GM19397 (cell line): Measurements from ENCODE around the gene FOCAD.

Experiments used
- ATAC-seq: cut with Tn5 transposase; IDR thresholded peaks from one replicate; pipeline ENCODE4 v1.9.1; 2021; ENCODE audit warnings: mild to moderate bottlenecking, moderate library complexity; ENCODE audit not compliant: unreplicated experiment

FOCAD gene

DNA sequence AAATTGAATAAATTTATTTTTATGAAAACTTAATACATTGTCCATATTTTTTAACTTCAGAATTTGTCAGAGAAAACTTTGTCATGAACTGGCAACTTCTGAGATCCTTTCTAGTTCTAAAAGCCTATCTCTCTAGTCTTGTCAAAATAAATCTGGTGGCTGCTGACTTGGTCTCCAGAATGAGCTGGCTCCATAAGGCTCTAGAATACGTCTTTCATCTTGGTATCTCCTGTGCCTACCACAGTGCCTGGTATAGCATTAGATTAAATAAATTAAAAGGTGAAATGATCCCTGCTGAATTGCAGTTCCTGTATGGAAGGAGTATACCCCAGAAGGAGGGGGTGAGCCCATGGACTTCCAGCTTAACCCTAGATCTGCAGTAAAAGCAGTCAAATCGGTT lies 2.6 kb upstream of the FOCAD start:
- ATAC-seq = no peak

DNA sequence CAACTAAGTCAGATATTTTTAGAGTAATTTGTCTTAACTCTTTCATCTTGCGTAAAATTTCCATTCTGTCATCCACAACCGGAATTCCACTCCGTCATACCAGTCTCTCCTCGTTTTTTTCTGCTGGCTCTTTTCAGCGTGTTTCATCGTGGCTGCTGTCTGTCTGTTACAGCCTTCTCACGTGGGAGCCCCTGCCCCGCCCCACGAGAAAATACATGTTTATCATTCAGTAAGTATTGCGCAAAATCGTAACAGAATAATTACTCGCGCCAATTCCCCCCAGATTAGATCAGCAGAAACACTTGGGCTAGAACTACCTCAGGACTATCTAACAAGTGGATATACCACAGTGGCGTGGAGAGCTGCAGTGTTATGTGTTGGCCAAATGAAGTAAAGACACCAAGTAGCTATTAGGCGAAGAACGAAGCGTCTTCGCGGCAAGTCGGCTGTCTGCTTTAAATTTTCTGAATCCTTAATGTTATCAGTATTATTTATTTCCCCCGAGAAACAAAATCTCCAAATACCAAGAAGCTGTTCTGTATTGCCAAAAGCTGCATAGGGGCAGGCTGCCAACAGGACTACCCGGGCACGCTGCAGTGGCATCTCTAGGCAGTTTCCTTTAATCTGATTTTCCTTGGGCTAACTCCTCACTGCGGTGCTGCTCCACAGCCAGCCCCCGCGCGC lies 566 bp upstream of the FOCAD start:
- ATAC-seq = peak; percentile 4

DNA sequence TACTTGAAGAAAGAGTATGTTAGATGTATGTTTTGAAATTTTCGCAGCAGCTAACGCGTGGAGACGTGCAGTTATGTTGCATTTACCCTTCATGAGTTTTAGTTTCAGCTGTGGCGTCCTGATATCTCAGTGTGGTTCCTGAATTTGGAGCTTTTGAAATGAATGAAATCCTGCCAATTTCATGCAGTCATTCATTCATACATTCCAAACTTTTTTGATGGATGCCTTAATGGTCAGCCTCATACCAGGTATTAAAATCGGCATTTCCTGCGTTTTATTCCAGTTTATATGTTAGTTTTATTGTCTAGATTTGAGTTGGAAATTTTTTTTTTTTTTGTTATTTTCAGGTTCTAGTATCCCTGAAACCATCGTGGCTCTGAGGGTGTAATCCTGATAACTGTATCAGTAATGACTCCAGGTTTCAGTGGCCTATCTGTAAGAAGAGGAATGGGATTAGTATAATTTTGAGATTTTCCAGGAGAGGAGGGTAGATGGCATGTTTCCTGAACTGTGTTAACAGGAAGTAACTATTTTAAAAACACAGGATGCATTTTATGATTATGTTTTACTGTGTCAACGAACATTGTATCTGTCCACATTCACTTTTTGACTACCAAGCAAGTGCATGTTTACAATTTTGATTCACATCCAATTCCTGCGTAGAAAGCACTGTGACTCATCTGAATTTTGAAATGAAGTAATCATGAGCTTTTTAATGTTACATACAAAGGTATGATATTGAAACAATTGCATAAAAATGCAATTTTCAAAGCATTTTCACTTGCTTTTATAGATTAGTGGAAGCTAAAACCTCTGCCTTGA lies 1.0 kb downstream of the FOCAD start:
- no peak for ATAC-seq

DNA sequence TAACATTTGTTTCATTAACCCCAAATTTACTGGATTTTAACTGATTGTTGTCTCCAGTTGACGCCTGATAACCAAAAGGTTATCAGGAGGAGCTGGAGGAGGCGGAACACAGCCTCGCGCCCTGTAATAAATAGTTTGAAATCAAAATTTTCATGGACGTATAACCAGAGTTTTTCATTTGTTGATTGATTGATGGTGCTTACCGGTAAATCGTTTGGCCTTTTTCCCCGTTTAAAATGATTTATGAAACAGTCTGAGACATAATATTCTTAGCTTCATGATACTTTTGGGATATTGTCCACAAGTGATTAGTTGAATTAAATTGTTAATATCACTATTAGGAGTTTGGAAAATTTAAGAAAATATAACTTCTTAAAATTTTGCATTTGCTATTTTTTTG lies 1.7 kb downstream of the FOCAD start:
- no peak for ATAC-seq

DNA sequence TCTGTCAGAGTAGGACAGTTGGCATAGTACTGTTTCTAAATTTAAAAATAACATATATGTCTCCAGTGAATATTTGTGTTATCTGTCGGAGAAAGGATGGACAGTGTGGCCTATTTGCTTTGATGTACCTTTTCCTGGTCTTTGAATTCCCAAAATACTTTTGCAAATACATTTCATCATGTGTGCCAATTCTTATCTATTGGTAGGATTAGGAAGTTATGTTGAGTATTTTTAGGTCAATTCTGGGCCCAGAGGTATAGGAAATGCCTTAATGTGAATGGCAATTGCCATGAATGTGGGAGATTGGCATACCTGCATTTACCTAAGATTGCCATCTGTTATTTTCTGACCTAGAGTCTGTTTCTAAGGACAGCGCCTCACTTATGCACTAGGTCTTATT lies 5.8 kb downstream of the FOCAD start:
- no peak for ATAC-seq

DNA sequence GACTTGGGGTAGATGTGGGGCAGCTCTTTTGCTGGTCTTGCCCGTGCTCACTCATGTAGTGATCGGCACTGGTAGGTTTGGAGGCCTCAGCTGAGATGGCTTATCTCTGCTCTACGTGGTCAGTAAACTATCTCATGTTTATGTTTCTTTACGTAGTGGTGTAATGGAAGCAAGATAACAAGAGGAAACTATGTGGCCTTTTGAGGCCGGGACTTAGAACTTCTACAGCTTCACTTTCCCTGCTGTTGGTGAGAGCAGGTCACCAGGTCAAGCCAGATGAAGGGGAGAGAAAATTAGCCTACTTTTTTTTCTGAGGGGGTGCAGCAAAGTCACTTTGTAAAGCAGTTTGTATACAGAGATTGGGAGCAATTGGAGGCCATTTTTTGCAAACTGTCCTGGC lies 8.5 kb downstream of the FOCAD start:
- no peak for ATAC-seq

DNA sequence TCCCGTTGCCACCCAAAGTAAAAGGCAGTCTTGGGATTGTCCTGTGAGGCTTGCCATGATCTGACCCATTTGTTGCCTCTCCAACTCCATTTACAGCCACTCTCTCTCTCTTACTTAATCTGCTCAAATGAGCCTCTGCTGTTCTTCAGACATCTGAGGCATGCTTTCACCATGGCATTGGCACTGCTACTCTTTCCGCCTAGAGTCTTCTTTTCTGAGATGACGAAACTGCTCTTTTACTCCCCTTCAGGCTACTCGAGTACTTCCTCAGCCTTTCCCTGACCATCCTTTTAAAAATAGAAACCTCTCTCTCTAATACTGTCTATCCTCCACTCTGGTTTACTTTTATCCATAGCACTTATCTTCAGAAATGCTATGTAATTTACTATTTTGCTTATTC lies 9.0 kb downstream of the FOCAD start:
- ATAC-seq = no peak

DNA sequence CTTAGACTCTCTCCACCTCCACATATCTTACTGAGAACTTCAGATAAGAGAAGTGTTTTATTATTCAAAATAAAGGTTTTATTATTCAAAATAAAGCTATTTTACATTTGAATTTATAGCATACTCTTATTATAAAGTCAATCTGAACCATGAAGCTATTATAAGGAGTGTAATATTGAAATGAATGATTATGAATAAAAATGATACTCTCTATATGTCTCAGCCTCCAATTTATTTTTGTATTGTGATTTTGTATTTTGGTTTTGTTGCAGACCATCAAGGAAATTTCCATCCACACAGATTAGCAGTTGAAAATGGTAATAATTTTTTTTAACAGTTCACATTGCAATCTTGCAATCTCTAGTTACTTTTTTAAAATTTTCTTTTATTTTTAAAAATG lies 10.2 kb downstream of the FOCAD start:
- ATAC-seq = no peak

DNA sequence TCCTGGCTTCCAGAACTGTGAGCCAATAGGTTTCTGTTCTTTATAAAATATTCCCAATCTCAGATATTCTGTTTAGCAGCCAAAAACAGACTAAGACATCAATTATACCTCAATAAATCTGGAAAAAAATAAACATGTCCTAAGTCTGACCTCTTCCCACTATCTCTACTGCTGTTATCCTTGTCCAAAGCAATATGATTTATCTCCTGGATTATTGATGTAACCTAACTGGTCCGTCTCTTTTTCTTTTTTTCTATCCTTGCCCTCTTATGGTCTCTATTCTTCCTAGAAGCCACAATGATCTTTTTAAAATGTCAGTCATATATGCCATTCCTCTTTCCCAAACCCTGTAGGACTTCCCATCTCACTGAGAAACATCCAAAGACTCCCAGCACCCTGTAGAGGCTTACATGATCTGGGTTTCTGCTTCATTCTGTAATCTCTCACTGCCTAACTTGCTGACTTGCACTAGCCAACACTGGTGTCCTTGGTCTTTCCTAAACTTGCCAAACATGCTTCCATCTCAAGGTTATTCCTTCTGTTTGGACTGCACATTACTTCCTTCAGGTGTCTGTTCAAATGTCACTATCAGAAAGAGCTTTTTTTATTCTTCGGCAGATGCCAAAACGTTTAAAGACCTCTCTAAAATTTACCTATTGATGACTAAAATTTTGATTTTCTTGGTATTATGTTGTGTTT lies 13.1 kb downstream of the FOCAD start:
- ATAC-seq = no peak

DNA sequence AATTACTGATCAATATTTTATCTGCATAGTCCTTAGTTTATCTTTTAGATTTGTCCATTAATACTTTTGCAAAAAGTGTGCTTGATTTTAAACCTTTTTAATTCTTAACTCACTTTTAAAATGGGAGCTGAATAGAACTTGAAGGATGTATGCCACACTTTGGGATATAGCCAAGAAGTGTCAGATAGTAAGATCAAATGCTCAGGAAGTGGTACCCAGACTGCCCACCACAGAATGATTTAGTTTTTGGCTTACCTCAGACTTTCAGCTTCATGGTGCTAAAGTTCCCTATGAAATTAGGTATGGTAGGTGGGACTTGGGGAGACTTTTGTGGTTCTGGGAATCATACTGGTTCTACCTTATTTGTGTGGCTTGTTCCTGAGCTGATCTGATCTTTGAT lies 14.7 kb downstream of the FOCAD start:
- no peak for ATAC-seq

DNA sequence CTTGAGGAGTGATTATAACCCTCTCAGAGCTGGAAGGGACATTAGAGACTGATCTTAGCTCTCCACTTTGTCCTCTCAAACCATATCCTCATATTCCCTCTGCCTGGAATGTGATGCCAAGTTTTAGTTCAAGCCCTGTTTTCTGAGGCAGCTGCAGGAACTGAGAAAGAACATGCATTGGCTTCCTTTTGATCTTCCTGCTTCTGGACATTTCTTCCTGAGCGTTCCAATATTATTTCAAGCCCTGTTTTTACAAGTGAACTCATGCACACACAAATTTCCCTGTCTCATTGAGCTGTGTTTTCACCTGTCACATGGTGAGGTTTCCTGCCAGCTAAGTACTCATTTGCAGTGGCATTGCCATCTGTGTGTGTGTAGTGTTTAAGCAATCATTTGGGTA lies 17.0 kb downstream of the FOCAD start:
- no peak for ATAC-seq

DNA sequence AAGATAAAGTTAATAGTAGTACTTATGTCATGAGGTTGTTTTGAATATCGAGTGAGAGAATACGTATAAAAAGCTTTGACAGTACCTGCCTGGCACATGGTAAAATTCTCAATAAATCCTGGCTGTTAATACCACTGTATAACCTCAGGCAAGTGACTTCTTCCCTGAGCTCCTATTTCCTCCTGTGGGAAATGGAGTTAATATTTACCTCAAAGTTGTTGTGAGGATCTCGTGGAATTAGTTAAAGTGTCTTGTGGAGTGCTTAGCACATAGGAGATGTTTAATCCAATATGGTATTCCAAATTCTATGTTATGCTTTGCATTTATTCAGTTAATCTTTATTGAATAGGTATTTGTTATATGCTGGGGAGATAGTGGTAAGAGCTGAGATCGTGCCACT lies 18.5 kb downstream of the FOCAD start:
- ATAC-seq = no peak

DNA sequence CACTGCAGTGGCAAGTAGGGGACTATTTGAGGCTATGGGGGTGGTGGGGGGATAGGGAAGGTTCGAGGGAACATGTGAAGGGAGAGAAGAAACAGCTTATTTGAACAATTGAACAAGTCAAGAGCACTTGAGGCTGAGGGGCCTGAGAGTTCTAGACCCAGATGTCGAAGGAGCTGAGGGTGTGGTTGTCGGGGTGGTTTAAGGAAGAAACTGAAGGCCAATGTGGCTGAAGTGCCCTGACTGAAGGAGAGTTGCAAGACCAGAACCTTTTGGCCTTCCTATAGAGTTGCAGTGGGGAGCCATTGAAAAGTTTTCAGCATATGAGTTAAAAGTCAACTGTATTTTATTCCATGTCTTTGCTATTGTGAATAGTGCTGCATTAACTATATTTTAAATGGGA lies 19.1 kb downstream of the FOCAD start:
- no peak for ATAC-seq

DNA sequence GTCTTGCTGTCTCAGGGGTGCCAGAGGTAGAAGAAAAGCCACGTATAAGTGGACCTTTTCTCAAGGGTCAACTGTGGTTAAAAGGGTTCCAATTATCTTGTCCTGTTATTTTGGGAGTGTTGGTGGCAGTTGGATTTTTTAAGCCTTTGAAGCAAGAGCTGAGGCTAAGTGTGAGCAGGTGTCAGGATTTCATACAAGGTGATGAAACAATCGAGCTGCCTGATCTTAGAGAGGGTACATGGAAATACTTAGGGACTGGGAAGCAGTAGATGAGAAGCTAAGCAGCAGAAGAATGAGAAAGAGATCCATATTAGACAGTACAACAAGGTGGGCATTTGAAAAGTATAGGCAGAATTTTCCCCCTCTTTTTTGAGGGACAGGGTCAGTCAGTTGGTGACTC lies 23.6 kb downstream of the FOCAD start:
- no peak for ATAC-seq

DNA sequence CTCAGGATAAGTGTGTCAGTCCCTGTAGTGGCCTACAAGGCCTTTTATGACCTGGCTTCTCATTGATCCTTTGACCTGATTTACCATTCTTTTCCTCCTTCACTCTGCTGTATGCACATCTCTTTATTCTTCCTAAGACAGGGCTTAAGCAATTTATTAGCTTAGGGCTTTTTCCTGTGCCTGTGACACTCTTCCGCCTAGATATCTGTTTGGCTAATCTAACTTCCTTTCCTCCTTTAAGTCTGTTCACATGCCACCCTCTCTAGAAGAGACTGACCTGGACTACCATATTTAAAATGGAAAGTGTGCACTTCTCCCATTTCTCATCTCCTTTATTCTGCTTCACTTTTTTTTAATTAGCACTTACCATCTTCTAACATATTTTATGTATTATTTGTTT lies 29.1 kb downstream of the FOCAD start:
- no peak for ATAC-seq

DNA sequence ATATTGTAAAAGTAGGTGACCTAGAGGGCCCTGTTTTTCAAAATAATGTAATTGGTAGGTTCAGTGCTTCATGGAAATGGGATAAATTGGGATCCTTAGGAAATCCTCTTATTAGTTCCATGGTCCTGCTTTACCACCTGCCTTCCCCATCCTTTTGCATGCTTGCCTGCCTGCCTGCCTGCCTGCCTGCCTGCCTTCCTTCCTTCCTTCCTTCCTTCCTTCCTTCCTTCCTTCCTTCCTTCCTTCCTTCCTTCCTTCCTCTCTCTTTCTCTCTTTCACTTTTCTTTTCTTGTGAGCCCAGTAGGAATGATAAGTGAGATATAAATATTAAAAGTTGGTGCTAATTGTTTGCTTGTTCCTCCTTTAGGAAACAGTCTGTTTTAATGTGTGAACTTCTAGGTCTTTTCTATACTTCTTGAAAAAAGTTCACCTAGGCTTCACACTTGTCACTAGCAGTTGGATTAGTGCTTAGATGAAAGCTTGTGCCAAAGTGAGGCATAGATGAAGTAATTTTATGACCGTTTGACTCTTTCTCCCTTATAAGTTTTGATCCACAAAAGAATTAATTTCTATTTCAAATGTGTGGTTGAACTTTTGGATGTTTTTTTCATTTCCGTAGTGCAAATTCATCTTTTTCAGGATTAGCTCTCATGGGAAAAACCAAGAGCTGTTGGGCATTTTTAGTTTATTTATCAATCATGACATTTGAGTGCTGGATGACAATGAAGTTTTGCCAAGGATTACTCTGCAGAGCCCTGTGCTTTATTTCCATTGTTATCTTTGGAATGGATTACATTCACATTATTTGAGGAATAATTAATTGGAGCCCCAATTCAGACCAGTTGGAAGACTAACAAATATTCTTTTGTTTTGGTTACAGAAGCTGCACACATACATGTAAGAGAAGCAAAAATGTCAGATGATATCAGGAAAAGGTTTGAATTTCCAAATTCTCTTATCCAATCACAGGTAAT lies 30.7 kb downstream of the FOCAD start:
- ATAC-seq = no peak

DNA sequence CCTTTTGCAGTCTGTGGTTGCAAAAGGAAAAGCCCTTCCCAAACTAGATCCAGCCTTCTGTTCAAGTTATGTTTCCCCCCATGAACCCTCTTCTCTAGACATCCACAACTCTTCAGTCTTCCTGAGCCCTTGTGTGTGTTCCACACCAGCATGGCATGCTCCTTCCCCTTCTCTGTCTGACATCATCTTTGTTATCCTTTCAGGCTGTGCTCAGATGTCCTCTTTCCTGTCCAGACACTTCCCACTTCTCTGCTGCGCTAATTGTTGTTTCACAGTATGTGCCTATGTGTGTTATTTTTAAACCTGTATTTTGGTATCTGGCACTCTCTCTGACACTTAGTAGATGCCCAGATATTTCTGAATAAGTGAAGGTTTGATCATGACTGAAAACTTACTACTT lies 38.2 kb downstream of the FOCAD start:
- no peak for ATAC-seq

DNA sequence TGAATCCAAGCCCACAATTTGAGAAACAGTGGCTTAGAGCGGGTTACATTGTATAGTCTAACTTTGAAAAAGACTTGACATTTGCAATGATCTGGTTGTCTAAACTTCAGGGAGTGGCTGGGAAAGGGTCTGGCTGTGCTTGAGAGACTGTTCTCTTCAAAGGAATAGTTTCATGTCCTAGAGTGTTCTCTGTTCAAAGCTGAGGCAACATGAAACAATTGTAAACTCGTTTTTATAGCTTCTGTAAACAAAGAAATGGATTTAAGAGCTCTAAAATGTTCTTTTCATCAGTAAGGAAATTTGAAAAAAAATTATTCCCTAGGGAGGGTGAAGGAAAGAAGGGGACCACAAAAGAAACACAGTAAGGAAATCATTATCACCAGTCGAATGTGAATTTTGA lies 41.6 kb downstream of the FOCAD start:
- ATAC-seq = no peak

DNA sequence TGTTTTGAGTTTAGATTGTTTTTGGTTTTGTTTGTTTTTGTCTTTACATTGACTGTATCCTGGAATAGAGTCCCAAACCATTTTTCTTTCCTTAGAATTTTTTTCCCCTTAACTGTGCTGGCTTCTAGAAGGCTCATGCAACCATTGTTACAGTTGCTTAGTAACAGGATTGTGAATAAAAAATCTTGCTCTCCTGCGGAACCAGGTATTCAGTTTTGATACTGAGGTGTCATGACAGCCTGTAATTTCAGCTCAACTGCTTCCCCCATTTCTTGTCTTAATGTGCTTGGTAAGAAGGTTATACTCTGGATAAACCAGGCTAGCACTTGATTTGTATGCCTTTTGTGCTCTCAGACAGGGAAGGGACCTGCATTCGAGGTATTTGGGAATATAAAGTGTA lies 42.1 kb downstream of the FOCAD start:
- ATAC-seq = no peak

DNA sequence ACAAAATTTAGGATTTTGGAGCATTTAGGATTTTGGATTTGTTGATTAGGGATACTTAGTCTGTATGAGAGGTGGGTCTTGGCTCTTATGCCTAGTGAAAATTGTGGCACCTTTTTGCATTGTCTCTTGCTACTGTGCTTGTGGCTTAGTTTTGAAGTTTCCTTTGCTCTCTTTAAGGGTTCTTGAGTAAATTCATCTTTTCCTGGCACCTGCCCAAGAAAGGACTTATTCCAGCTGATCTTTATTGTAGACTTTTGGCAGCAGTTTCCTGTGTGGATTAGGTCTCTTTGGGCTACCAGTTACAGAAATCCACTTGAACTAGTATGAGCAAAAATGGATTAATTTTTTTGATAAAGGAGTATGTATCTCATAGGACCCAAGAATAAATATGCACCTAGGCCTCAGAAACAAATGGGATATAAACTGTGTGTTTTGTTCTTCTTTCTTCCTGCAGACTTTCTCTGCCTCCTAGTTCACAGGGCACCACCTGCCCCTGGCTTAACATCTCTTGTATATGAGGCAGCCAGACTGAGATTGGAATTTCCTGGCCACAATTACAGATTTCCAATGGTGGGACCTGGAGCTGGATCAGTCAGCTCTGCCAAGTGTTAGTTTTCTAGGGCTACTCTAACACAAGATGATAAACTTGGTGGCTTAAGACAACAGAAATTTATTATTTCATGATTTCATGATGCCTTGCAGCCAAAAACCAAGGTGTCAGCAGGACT lies 44.6 kb downstream of the FOCAD start:
- no peak for ATAC-seq
